ENCODE results near the gene CCN5.

- TF ChIP-seq CTCF (IDR thresholded peaks at IDR 0.05; ENCODE audit: low read depth, low read length), result no peak
- TF ChIP-seq EZH2phosphoT487 (IDR thresholded peaks at IDR 0.05; ENCODE audit: low read depth), result no peak
Measured at GRCh38 chr20:44765701-44766347, 50.7 kb downstream of the CCN5 start.

Data from OCI-LY3 (cell line).